Measurements from ENCODE around the gene PARD6B. TPM values are rescaled to one million over a fixed set of nuclear protein-coding genes. Genes with fewer than 3 reads are reported as not detected.
"Not testable (repeated sequence)": the region's sequence is repeated elsewhere in the genome, so short reads cannot be mapped to it uniquely, and the experiment has no call there.

Gene PARD6B
- total RNA-seq, 1 donor from 2014 or later: 0.20 TPM

DNA sequence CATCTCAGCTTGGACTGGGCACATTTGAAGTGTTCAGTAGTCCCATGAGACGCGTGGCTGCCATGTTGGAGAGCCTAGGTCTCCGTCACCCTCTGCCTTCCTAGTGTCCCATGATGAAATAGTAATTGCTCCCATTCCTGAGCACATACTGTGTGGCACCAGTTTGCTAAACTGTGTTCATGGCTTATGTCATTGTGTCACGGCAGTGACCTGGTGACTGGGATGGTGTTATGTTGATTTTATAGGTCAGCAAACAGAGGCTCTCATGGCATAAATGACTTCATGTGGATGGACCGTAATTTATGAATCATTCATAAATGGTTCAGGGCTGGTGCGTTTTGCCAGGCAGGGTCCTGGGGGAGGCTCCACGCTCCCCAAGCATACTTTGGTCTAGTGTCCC, 67.3 kb downstream of the PARD6B start:
- no peak for DNase-seq (ENCODE audit: low read depth in 2 of 2)

DNA sequence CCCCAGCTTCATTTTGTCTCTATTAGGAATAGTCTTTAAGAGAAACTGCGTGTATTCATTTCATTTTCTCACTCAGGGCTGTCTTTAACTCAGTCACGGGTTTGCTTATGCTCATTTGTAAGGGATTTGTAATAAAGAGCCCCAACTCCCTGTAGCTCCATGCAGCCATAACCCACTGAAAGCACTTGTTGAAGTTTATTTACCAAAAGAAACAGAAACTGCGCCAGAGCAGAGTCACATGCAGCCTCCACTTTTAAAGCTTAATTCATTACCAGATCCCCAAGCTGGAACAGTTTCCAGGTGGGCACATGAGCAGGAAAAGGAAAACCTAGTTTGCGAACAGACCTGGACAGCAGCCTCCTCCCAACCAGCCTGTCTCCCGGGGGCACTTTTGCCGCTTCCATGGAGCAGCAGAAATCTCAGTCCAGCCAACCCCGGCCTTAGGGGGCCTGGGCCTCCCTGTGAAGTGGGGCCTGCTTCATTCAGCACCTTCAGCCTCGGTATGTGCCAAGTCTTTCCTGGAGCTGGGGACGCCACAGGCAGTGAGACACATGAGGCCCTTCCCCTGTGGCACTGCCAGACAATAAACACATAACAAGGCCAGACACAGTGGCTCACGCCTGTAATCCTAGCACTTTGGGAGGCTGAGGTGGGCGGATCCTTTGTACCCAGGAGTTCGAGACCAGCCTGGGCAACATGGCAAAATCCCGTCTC, 68.0 kb downstream of the PARD6B start:
- no peak for DNase-seq (ENCODE audit: low read depth in 2 of 2)

- DNase-seq (ENCODE audit: low read depth in 2 of 2): no peak
These were observed 68.6 kb downstream of the PARD6B start for GRCh38 chr20:50799890-50800550.

GRCh38 chr20:50800986-50801746, 69.8 kb downstream of the PARD6B start:
- DNase-seq (ENCODE audit: low read depth in 2 of 2): not testable (repeated sequence)

- no peak for DNase-seq (ENCODE audit: low read depth in 2 of 2)
These were observed 70.4 kb downstream of the PARD6B start for GRCh38 chr20:50801747-50802125.

- DNase-seq (ENCODE audit: low read depth in 2 of 2): no peak
These were observed 70.9 kb downstream of the PARD6B start for GRCh38 chr20:50802289-50802688.

GRCh38 chr20:50804437-50805348, 73.3 kb downstream of the PARD6B start:
- DNase-seq (ENCODE audit: low read depth in 2 of 2): no peak

- DNase-seq (ENCODE audit: low read depth in 2 of 2): no peak
These were observed 73.9 kb downstream of the PARD6B start for GRCh38 chr20:50805349-50805684.

DNA sequence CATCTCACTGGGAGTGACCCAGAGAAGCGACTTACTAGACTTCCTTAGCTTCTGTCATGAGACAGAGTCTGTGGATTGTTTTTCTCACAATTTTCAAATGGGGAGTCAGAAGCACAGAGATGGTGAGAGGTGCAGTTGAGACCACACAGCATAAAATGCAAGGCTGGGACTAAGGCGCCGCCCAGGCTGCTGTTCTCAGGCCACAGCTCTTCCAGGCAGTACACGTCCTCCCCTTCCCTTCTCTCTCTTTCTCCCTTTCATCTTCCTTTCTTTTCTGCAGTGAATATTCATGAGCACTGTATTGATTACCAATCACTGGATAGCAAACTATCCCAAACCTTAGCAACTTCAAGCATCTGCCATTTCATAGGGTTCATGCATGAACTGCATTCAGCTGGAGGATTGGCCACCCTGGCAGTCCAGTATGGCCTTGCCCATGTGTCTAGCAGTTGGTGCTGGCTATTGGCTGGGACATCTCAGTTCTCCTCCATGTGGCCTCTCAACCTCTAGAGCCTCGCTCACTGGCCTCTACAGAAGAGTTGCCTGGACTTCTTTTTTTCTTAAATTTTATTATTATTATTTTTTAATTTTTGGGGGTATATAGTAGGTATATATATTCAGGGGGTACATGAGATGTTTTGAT, 74.9 kb downstream of the PARD6B start:
- no peak for DNase-seq (ENCODE audit: low read depth in 2 of 2)

Other genes with a start within 250 kb of the PARD6B start
- gene PTPN1, start 221.2 kb upstream of the PARD6B start, total RNA-seq: 21.6 and 25.6 TPM in 2 replicates
- 0.20 TPM in 1 of 2 replicates, not detected in the other for gene RIPOR3, start 40.0 kb upstream of the PARD6B start, total RNA-seq
- gene BCAS4, start 63.5 kb downstream of the PARD6B start, total RNA-seq: 0.60 and 0.87 TPM in 2 replicates
- gene ADNP, start 199.9 kb downstream of the PARD6B start, total RNA-seq: 24.6 and 24.8 TPM in 2 replicates
- gene DPM1, start 227.0 kb downstream of the PARD6B start, total RNA-seq: 41.6 and 43.3 TPM in 2 replicates
- 5.4 and 7.9 TPM in 2 replicates for gene MOCS3, start 227.2 kb downstream of the PARD6B start, total RNA-seq